Lung (tissue), 16 donors: ENCODE measurements around the gene SIPA1. TPM values are rescaled to one million over a fixed set of nuclear protein-coding genes. Genes with fewer than 3 reads are reported as not detected.
A peak's percentile ranks its signal among the peaks of the same experiment; 100 is the strongest.

Source experiments
- ATAC-seq: fragments of 200-7000 bp; cut with Tn5 transposase; one replicate; pipeline ENCODE4 v1.9.1; 2020; ENCODE audit warnings: moderate number of reproducible peaks; ENCODE audit not compliant: insufficient read depth, low FRiP score
- DNase-seq, 3 donors: peaks; one replicate each; pipeline ENCODE4 v3.0.0-alpha.2; 2013 to 2017
- H3K27ac ChIP-seq, 2 donors: one replicate each; pipeline ENCODE4 v1.5.1; 2013; ENCODE audit warnings: mild to moderate bottlenecking in 2 of 2, moderate library complexity in 2 of 2, control low read depth in 1 of 2, inconsistent platforms in 1 of 2, low read depth in 1 of 2, low read length in 1 of 2
- H3K27me3 ChIP-seq, 3 donors: one replicate each; pipeline ENCODE4 v1.5.1; 2013; ENCODE audit warnings: low read length in 2 of 3; ENCODE audit not compliant: control insufficient read depth in 3 of 3, insufficient read depth in 3 of 3
- H3K36me3 ChIP-seq, 4 donors: one replicate each; pipeline ENCODE4 v1.5.1; 2013; ENCODE audit warnings: low read length in 4 of 4, mild to moderate bottlenecking in 1 of 4, moderate library complexity in 1 of 4; ENCODE audit not compliant: control insufficient read depth in 4 of 4, insufficient read depth in 4 of 4
- H3K4me1 ChIP-seq, 5 donors: one replicate each; pipeline ENCODE4 v1.5.1; 2013; ENCODE audit warnings: low read length in 5 of 5, mild to moderate bottlenecking in 2 of 5, moderate library complexity in 1 of 5; ENCODE audit not compliant: control insufficient read depth in 5 of 5, insufficient read depth in 5 of 5
- H3K4me3 ChIP-seq: one replicate; pipeline ENCODE4 v1.5.1; 2013; ENCODE audit warnings: mild to moderate bottlenecking, control low read depth, moderate library complexity
- H3K9ac ChIP-seq, 2 donors: one replicate each; pipeline ENCODE4 v1.5.1; 2013; ENCODE audit warnings: low read length in 2 of 2, control low read depth in 1 of 2; ENCODE audit not compliant: insufficient read depth in 1 of 2
- H3K9me3 ChIP-seq, 4 donors: one replicate each; pipeline ENCODE4 v1.5.1; 2013; ENCODE audit warnings: low read length in 3 of 4, mild to moderate bottlenecking in 1 of 4, moderate library complexity in 1 of 4; ENCODE audit not compliant: control insufficient read depth in 4 of 4, insufficient read depth in 3 of 4
- WGBS, 2 donors: extraction: QIAGEN DNeasy Blood & Tissue Kit; methylation state at CpG; one replicate each; pipeline ENCODE4 v1.1.7; 2013; 5-methylcytosine and 5-hydroxymethylcytosine counted together
- long read RNA-seq, 5 donors: transcript quantifications; one replicate each; lab custom pipeline, GENCODE V29; 2026
- polyA plus RNA-seq, 2 donors: library from polyadenylated mRNA; stranded (reverse); fragments of 200-250 nt; gene quantifications; one replicate each; pipeline ENCODE4 v1.2.1, GENCODE V29; 2013
- total RNA-seq, 2 donors: library from RNA; depleted of rRNA in 1 of 2; stranded (reverse); fragments of >200 nt in 1 of 2; gene quantifications; one replicate each; pipeline ENCODE4 v1.2.1, GENCODE V29; 2014 to 2021
- TF ChIP-seq, protein P1 (sequence below): IDR thresholded peaks from 2 replicates; pipeline ENCODE4 v1.5.1; 2012; ENCODE audit warnings: mild to moderate bottlenecking; ENCODE audit errors: control extremely low read depth, extremely low read depth
- donor health status: control.
- donor health status: control.
- donor health status: Bipolar disorder and iron deficiency.
- donor health status: healthy.
- donor health status: DM: yes; HTN: yes; CAD: no.

Gene SIPA1, protein sequence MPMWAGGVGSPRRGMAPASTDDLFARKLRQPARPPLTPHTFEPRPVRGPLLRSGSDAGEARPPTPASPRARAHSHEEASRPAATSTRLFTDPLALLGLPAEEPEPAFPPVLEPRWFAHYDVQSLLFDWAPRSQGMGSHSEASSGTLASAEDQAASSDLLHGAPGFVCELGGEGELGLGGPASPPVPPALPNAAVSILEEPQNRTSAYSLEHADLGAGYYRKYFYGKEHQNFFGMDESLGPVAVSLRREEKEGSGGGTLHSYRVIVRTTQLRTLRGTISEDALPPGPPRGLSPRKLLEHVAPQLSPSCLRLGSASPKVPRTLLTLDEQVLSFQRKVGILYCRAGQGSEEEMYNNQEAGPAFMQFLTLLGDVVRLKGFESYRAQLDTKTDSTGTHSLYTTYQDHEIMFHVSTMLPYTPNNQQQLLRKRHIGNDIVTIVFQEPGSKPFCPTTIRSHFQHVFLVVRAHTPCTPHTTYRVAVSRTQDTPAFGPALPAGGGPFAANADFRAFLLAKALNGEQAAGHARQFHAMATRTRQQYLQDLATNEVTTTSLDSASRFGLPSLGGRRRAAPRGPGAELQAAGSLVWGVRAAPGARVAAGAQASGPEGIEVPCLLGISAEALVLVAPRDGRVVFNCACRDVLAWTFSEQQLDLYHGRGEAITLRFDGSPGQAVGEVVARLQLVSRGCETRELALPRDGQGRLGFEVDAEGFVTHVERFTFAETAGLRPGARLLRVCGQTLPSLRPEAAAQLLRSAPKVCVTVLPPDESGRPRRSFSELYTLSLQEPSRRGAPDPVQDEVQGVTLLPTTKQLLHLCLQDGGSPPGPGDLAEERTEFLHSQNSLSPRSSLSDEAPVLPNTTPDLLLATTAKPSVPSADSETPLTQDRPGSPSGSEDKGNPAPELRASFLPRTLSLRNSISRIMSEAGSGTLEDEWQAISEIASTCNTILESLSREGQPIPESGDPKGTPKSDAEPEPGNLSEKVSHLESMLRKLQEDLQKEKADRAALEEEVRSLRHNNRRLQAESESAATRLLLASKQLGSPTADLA
- total RNA-seq (10 to 100 TPM; 39.7 to 82.8 TPM), polyA plus RNA-seq (100 to 1,000 TPM in 1 of 2 donors, 10 to 100 TPM in 1; 82.8 to 102 TPM)
- long read RNA-seq, donor 1, partial matches to known transcripts, result 0 of 2 reads
- long read RNA-seq, donor 1, other reads (novel, unspliced or antisense), result 0 of 2 reads
- long read RNA-seq, donor 2, result 0 reads
- long read RNA-seq, donor 3, partial matches to known transcripts, result 0 of 3 reads
- long read RNA-seq, donor 3, other reads (novel, unspliced or antisense), result 0 of 3 reads
- long read RNA-seq, donor 4, partial matches to known transcripts, result 0 of 4 reads
- long read RNA-seq, donor 4, other reads (novel, unspliced or antisense), result 0 of 4 reads
- long read RNA-seq, donor 5, partial matches to known transcripts, result 0 of 4 reads
- long read RNA-seq, donor 5, other reads (novel, unspliced or antisense), result 0 of 4 reads

DNA sequence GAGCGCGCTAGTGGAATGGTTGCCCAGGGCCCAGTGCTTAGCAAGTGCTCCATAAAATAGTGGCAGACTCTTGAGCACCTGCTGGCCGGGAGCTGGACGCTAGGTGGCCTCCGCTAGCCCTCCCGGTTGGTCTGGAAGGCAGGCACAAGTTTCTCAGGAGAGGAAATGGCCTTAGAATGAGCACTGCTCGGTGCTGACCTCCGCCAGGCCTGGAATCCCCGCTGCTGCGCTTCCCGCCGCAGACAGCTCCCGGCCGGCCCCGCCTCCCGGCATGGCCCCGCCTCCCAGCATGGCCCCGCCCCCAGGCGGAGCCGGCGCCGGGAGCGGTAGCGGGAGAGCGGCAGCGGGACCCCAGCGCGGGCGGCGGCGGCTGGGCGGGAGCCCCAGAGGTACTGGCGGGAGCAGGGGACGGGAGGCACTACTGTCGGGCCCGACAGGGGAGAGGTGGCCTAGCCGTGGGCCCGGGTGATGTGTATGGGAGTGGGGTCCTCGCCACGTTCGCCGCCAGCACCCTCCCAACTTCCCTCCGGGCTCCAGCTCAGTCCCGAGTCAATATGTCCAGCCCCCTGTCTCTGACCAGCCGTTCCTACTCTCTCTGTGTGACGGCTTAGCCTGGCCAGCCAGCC is at the start of gene SIPA1:
Gene SIPA1, plus strand, starts transcription at position 308 of the 626 bp plus-strand sequence. CDS start 2,821 bp downstream, outside the sequence.
- H3K36me3 ChIP-seq, result peaks cover 0 to 46% (median 16%) of the 10 kb centered on the region in 4 donors
- H3K27ac ChIP-seq, result peak within 1 kb of the TSS; percentile 37 to 94
- DNase-seq, result peak; percentile 81 to 87 (median 83)
- H3K4me3 ChIP-seq, result peak within 1 kb of the TSS; percentile 72
- no peaks in the 10 kb centered on the region for H3K27me3 ChIP-seq
- peaks cover 0 to 26% (median 3%) of the 10 kb centered on the region in 5 donors for H3K4me1 ChIP-seq
- TF ChIP-seq, protein P1, sequence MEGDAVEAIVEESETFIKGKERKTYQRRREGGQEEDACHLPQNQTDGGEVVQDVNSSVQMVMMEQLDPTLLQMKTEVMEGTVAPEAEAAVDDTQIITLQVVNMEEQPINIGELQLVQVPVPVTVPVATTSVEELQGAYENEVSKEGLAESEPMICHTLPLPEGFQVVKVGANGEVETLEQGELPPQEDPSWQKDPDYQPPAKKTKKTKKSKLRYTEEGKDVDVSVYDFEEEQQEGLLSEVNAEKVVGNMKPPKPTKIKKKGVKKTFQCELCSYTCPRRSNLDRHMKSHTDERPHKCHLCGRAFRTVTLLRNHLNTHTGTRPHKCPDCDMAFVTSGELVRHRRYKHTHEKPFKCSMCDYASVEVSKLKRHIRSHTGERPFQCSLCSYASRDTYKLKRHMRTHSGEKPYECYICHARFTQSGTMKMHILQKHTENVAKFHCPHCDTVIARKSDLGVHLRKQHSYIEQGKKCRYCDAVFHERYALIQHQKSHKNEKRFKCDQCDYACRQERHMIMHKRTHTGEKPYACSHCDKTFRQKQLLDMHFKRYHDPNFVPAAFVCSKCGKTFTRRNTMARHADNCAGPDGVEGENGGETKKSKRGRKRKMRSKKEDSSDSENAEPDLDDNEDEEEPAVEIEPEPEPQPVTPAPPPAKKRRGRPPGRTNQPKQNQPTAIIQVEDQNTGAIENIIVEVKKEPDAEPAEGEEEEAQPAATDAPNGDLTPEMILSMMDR, result peak; percentile 30
- ATAC-seq, result peak; percentile 87
- H3K9me3 ChIP-seq, result no peaks in the 10 kb centered on the region
- WGBS, 2 donors, result 3 to 7% methylated on average over 33 to 46 of the region's 46 CpGs
- H3K9ac ChIP-seq, result no peak within 1 kb of the TSS

DNA sequence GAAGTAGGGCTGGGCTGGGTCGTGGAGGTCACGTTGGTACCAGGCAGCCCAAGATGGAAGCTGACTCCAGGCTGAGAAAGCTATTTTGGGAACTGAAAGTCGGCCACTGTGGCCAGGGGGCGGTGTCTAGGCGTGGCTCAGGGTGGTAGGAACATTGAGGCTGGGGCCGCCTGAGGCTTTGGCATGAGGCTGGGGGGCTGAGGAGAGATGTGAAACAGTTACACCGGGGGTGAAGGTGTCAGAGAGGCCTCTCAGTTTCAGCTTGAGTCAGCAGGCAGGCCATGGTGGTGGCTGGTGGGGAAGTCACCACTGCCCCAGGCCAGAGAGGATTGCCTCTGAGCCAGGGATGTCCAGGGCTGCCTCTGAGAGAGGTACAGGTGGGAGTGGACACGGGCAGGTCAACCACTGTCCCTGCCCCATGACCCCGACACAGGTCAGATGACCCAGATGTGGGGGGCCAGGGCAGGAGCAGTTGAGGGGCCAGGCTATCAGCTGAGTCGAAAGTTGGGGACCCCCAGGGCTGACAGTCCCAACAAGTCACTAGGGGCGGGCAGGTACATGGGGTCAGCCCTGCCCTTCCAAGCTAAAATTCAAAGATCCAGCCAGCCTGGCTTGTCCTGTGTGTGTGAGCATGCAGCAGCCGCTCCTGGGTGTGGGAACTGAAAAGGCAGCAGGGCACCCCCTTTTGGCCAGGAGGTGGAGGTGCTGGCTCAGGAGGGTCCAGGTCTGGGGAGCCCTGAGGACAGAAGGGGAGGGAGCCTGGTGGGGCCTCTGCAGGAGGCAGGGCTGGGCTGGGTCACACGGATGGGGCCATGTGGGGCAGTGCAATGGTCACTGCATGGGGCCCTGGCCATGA is 49.5 kb upstream of the SIPA1 start:
- DNase-seq (no peak), ATAC-seq (peak; percentile 44)
- TF ChIP-seq, protein P1, result no peak
- H3K4me3 ChIP-seq, result no peak overlapping the region
- peaks cover 0 to 38% (median 10%) of the 10 kb centered on the region in 4 donors for H3K36me3 ChIP-seq
- H3K27me3 ChIP-seq, result peaks cover 0 to 12% (median 3%) of the 10 kb centered on the region in 3 donors
- H3K9ac ChIP-seq, result no peak overlapping the region
- 42 to 51% methylated on average over 13 of the region's 13 CpGs for WGBS, 2 donors
- H3K9me3 ChIP-seq, result no peaks in the 10 kb centered on the region
- peak overlapping the region; percentile 49 to 77 for H3K27ac ChIP-seq
- peaks cover 0 to 16% (median 0%) of the 10 kb centered on the region in 5 donors for H3K4me1 ChIP-seq
